DMS 273 (cell line): Measurements from ENCODE around the gene PLEKHA5.
"Not testable (repeated sequence)": the region's sequence is repeated elsewhere in the genome, so short reads cannot be mapped to it uniquely, and the experiment has no call there.

Source experiments
- DNase-seq: peaks from one replicate; lab custom pipeline; 2025; ENCODE audit not compliant: unreplicated experiment; lab: John Stamatoyannopoulos, UW

Gene PLEKHA5

DNA sequence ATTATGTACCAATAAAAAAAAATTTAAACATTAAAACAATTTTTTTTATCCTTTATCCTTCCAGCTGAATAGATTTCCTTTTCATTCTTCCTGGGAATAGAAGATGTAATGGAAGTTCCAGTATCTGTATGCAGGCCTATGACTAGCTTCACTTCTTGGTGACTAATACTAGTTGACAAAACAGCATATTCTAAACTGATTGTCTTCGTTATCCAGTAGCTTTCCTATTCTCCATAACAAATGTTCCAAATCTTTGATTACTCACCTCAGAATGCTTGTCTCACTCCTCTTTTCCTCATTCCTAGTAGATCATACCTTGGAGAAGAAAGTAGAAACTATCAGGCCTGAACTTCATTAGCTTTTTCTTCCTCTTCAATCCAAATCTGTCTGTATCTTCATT is 70.7 kb downstream of the PLEKHA5 start:
- no peak for DNase-seq

DNA sequence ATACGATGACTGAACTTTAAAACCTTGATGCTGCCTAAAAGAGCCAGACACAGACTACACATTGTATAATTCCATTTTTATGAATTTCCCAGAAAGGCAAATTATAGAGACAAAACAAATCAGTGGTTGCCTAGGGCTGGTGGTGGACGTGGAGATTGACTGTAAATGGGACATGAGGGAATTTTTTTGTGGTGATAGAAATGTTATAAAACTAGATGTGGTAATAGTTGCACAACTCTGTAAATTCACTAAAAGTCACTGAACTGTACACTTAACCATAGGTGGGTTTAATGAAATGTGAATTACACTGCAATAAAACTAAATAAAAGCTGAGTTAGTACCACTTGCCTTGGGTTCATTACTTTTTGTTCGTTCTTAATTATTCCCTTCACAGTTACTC is 72.1 kb downstream of the PLEKHA5 start:
- DNase-seq = no peak

- no peak for DNase-seq
Observed at GRCh38 chr12:19203013-19203412, 73.5 kb downstream of the PLEKHA5 start.

- DNase-seq = no peak
Observed at GRCh38 chr12:19203539-19204506, 74.3 kb downstream of the PLEKHA5 start.

DNA sequence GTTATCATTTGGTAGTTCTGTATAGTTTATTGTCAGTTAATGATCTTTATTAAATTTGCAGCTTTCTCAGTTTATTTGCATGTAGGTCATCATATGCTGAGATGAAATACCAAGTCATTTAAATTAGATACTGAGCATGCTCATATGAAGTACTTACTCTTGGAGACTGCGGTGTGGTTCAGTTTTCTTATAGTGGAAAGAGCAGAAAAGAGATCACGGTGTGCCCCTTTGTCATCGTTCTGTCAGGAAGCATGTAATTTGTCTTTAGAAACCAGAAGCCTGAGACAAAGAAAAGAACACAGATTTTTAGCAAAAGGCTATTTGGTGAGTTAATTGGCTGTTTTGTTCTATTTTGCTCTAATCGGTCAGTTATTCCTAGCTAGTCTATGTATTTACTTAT is 75.6 kb downstream of the PLEKHA5 start:
- no peak for DNase-seq

- no peak for DNase-seq
Observed at GRCh38 chr12:19206493-19207077, 77.1 kb downstream of the PLEKHA5 start.

- DNase-seq = no peak
Observed at GRCh38 chr12:19208456-19208855, 78.9 kb downstream of the PLEKHA5 start.

- no peak for DNase-seq
Observed at GRCh38 chr12:19209661-19210060, 80.1 kb downstream of the PLEKHA5 start.

DNA sequence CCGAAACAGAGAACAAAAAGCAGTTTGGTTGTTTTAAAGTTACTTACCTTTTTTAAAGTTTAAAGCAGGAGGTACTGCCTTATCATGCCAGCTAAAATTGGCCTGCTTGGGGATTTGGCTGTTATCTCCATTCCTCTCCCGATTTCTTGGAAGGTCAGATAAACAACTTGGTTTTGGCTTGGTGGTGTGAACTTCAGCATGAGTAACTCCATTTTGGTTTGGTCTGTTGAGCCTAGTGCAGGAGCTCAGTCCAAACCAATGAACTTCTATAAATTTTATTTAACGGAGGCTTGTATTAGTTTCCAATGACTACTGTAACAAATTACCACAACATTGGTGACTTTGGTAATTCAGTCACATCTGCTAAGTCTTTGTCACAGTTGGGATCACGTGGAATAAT is 82.3 kb downstream of the PLEKHA5 start:
- no peak for DNase-seq

DNA sequence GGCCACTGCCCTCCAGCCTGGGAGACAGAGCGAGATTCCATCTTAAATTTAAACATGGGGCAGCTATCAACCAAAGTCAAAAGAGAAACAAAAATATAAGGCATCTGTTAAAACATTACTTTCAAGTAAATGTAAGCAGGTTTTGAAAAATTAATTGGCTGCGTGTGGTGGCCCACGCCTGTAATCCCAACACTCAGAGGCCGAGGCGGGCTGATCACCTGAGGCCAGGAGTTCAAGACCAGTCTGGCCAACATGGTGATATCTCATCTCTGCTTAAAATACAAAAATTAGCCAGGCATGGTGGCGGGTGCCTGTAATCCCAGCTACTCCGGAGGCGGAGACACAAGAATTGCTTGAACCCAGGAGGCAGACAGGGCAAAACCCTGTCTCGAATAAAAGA is 82.7 kb downstream of the PLEKHA5 start:
- no peak for DNase-seq

DNA sequence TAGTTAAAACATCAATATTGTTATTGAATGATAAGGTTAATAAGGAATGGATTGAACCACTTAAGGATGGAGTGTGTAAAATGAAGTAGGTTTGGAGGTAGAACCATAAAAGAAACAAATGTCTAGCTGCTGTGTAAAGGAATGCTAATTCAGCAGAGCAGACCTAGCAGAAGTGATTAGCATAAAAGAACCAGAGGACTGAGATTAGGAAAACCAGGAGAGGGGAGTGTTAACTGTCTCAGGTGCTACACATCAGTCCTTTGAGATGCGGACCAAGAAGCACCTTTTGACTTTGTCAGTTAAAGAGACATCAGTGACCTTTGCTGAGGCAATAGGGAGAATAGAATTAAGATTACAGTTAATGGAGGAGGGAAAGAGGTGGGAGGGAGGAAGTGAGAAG is 84.5 kb downstream of the PLEKHA5 start:
- DNase-seq = no peak

GRCh38 chr12:19215115-19215514 is 85.6 kb downstream of the PLEKHA5 start:
- no peak for DNase-seq

- no peak for DNase-seq
Observed at GRCh38 chr12:19217446-19217845, 87.9 kb downstream of the PLEKHA5 start.

GRCh38 chr12:19220205-19220604 is 90.7 kb downstream of the PLEKHA5 start:
- DNase-seq = no peak

DNA sequence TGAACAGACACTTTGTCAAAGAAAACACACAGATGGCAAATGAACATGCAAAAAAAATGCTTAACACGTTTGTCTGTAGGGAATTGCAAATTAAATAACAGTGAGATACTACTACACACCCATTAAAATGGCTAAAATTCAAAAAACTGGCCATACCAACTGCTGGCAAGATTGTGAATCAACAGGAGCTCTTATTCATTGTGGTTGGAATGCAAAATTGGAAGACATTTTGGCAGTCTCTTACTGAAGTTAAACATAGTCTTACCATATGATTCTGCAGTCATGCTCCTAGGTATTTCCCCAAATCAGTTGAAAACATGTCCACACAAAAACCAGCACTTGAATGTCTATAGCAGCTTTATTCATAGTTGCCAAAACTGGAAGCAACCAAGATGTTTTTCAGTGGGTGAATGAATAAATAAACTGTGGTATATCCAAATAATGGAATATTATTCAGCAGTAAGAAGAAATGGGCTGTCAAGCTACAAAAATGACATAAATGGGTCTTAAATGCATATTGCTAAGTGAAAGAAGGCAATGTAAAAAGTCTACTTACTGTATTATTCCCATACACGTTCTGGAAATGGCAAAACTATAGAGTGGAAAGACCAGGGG is 91.4 kb downstream of the PLEKHA5 start:
- DNase-seq = no peak

GRCh38 chr12:19222558-19222957 is 93.0 kb downstream of the PLEKHA5 start:
- DNase-seq = peak; percentile 4

DNA sequence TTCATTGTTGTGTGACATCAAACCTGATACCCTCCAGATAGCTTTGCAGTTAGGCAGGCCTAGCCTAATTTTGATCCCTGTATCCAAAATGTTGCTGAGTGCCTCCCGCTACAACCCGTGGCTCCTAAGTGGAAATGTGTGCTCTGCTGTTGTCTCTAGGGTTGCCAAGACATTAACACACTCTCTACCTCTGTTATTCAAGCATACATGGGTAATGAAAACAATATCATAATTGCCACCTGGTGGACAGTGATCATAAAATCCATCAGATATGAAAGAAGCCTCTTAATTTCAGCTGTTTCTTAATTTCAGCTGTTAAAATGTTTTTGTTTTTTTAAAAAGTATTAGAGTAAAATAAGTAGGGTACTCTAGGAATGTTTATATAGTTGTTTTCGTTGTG is 93.5 kb downstream of the PLEKHA5 start:
- DNase-seq = peak; percentile 11

DNA sequence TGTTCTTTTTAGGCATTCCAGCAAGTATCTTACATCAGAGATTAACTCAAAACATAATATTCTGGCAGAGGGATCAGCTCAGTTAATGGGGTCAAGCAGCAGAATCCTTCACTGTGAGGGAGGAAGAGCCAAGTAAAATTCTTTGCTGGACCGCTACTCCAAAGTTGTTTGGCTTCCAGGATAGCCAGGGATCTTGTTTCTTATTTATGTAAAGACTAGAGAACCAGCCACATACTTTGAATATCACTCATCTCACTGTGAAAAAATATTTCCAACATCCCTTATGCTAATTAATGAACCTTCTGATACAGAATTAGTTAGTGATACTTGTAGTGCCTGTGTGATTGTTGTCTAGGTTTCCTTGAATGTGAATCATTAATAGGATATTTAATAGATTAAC is 94.2 kb downstream of the PLEKHA5 start:
- DNase-seq = no peak

DNA sequence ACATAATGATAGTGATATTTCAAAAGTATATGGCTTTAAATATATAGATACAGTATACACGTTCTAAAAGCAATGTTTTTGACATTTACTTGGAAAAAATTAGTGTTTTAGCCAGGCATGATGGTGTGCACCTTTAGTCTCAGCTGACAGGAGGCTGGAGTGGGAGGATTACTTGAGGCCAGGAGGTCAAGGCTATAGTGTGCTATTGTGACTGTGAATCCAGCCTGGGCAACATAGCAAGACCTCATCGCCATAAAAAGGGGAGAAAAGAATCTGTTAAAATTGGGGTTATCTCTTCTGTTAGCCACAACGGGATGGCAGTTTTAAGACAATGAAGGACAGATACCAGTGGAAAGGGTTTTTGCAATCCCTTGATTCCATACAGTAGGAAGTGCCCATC is 95.2 kb downstream of the PLEKHA5 start:
- DNase-seq = no peak

DNA sequence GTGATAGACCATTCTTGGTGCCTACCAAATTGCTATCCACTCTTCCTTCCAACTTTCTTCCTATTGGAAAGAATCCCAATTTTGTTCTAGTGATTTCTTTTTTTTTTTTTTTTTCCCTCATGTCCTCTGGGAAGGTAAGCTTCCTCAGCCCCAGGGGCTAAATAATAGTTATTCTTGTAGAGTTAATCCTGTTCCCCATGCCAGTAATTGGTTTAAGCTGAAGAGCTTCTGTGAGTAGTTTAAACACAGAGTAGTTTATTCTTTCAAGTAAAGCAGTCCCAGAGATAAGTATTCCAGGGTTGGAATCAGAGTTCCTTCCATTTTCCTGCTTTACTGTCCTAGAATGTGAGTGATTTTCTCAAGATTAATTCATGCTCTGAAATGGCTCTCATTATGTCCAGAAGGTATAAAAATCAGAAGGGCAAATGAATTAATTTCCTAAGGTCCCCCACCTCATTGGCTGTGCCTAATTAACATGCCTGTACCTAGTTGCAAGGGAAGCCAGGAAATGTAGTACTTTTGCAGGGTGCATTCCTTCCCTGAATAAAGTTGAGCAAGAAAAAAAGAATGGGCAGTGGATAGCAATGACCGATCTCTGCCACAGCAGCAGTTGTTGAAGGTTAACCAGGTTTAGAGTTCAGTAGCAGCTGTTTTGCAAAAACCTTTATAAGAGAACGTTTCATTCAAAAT is 97.8 kb downstream of the PLEKHA5 start:
- no peak for DNase-seq

GRCh38 chr12:19227880-19228210 is 98.3 kb downstream of the PLEKHA5 start:
- DNase-seq = no peak

DNA sequence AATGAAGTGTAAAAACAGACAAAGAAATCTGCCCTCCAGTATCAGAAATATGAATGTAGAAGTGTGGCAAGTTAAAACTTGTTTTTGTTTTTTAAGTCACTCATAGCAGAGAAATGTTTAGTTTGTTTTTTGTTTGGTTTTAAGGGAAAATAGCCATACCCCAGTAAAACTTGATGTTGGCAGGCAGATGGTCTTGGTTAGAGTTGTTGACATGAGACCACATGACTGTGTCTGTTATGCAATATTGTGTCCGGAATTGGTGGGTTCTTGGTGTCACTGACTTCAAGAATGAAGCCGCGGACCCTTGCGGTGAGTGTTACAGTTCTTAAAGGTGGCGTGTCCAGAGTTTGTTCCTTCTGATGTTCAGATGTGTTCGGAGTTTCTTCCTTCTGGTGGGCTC is 99.5 kb downstream of the PLEKHA5 start:
- not testable (repeated sequence) for DNase-seq
